Measurements from ENCODE around the gene RPS6KA2. TPM values are rescaled to one million over a fixed set of nuclear protein-coding genes. Genes with fewer than 3 reads are reported as not detected.

Gene RPS6KA2
- polyA plus RNA-seq, 5 donors, result 38.9 to 52.0 (median 42.5) TPM

GRCh38 chr6:166505133-166505905, 121.7 kb downstream of the RPS6KA2 start:
- DNase-seq, result no peak

GRCh38 chr6:166504100-166504499, 123.0 kb downstream of the RPS6KA2 start:
- DNase-seq, result no peak

DNA sequence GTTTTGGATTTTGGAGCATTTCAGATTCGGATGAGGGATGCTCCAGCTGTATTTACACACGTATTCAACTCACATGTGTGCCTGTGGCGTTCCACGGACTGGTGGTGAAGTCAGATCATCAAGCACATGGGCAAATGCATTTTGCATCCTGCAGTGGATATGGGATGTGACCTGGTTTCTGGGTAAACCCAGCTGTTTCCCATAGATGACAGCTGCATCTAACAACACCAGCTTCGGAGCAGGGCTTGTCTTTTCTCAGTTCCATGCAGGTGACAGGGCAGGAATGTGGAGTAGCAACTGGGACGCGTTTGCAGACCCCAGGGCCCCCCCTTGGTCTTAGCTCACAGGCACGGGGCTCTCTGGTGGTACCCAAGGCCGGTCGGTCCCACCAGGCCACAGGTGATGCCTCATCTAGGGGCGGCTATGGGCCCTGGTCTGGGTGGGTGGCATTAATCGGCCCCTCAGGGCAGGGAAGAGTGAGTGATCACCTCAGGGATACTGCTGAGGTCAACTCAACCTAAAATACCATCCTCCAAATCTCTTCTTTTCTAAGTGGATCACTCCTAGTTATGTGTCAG, 123.8 kb downstream of the RPS6KA2 start:
- no peak for DNase-seq

- DNase-seq, result no peak
Observed at GRCh38 chr6:166502453-166502852, 124.6 kb downstream of the RPS6KA2 start.

DNA sequence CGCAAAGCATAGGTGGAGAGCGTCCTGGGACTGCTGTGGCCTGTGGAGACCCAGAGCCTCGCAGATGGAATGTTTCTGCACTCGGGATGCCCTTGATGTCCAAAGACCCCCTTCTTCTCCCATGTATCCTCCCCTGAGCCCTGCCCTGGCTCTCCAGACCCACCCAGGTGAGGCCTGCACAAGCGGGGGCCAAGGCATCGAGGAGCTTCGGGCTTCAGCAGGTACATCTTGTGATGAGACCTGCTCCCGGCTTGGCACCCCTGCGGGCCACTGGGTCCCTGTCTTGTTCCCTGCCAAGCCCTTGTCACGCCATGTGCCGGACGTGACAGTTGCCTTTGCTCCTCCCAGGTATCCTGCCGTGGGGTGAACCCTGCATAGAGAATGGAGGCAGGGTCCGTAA, 125.8 kb downstream of the RPS6KA2 start:
- DNase-seq, result no peak

DNA sequence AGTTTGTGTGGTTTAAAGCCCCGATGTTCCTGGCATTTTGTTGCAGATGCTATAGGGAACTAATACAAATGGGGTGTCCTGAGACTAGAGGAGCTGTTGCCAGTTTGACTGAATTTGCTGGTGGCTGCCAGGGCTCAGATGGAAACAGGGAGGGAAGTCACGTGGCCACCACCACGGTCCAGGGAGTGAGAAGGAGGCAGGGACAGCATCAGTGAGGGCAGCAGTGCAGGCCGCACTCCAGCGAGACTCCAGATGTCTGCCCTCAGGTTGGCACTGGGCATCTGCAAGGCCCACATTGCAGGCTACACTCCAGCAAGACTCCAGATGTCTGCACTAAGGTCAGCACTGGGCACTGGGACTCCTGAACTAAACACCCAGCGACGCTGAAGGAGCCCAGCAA, 126.8 kb downstream of the RPS6KA2 start:
- no peak for DNase-seq

GRCh38 chr6:166499350-166500163, 127.5 kb downstream of the RPS6KA2 start:
- DNase-seq, result no peak

- DNase-seq, result no peak
Observed at GRCh38 chr6:166498661-166499349, 128.2 kb downstream of the RPS6KA2 start.

- DNase-seq, result no peak
Observed at GRCh38 chr6:166498228-166498627, 128.8 kb downstream of the RPS6KA2 start.

DNA sequence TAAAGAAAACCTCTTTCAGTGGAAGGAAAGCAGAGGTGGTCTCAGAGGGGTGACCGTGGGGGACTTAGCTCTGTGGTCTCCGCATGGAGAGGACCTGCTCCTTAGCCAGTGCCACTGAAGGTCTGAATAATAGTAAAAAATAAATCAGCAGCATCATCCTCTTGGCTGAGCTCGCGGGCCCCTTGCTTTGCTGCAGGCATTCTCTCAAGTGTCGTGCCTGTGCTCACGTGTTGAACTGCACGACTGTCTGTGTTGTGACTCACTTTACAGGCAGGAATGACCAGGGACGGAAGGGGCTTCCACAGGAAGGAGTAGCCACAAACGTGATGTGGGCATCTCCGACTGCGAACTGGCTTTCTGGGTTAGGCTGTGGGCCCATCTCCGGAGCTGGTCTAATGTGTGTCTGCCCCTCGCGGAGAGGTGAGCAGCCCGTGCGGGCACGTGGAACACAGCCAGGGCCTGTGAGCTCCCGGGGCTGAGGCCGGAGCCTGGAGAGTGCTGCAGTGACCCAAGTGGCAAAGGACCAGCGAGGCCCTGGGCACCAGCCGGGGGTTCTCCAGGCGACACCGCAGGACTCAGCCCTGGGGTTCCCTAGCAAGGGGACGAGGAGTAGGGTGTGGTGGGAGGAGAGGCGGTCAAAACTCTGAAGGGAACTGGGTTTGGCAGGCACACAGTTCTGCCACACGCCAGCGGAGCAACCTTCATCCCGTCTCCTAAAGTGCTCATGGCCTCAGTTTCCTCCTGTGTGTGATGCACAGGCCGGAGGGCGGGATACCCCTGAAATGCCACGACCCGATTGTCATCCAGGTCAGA, 129.8 kb downstream of the RPS6KA2 start:
- no peak for DNase-seq

DNA sequence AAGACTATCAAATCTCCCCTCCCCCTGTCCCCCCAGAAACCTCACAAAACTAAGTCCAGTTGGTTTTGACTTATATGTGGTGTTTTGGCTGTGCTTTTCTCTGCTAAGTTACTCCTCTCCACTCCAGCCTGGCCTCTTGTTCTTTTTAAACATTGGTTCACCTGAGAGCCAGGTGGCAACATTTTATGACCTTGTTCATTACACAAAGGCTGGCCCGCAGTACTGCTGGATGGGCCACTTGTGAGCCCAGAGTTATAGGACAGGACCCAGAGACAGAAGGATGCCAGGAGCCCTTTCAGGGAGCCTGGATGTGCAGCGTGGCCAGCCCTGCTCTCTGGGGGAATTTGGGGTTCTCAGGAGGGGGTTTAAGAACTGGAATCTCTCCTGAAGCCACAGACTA, 130.6 kb downstream of the RPS6KA2 start:
- DNase-seq, result no peak

DNA sequence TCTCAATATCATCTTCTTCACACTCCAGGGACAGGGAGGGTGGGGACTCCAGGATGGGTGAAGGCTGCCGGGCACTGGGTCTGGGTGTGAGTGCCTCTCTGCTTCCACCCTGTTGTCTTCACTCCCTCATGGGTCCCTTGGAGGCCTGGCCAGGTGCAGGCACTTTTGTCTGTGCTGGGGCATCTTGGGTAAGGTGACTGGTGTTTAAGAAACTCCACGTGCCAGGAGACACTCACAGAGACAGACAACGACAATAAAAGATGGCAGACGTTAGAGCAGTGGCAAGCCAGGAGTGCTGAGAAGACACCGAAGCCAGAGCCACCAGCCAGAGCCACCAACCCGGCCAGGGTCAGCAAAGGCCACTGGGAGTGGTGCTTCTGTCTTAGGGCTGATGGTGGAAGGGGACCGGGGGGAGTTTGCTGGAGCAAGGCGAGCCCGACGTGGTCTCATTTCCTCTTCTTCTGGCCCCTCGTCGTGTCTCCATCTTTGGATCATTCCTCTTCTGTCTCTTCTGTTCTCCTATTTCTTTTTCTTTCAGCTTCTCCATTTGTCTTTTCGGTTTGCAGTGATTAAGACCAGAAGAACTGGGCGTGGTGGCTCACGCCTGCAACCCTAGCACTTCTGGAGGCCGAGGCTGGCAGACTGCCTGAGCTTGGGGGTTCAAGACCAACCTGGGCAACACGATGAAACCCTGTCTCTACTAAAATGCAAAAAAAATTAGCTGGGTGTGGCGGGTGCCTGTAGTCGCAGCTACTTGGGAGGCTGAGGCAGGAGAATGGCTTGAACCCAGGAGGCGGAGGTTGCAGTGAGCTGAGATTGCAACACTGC, 131.3 kb downstream of the RPS6KA2 start:
- DNase-seq, result no peak

DNA sequence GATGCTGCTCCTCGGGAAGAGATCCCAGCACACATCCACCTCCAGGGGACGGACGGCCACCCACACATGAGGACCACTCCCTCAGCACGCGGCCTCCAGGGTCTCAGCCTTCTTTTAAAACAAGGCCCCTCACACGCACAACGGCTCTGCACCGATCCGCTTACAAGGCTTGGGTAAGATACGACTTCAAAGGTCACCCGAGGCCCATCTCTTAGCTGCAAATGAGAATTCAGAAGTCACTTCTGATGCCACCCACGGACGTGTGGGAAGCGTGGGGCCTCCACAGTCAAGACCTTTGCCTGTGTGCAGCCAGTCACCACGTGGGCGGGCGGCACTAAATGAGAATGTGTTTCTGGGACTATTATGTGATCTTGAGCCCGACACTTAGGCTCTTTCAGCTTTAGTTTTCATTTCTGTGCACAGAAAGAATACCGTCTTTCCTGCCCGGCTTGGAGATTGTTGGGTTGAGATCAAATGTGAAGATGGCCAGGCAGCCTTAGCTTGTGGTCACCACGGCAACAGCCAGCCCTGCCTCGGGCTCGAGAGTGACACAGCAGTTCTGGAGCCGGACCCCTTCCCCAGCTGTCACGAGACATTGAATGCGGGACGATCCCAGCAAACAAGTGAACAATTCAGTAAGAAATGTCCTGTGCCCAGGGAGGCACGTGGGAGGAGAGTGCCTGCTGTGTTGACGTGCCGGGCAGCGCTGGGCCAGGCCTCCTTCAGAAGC, 132.1 kb downstream of the RPS6KA2 start:
- no peak for DNase-seq

DNA sequence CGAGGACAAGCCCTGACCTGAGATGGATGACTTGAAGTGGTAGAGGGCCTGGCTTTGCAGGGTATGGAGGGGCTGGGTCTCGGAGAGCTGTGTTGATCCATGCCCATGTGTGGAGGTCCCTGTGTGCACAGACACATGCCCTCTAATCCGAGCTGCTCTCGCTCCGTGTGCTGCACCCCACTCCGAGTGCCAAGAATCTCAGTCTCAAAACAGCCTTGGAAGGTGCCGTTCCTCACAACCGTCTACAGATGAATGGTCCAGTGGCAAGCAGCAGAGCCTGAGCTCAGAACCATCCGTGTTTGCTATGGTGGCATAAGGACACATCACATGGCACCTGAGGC, 133.0 kb downstream of the RPS6KA2 start:
- DNase-seq, result no peak

DNA sequence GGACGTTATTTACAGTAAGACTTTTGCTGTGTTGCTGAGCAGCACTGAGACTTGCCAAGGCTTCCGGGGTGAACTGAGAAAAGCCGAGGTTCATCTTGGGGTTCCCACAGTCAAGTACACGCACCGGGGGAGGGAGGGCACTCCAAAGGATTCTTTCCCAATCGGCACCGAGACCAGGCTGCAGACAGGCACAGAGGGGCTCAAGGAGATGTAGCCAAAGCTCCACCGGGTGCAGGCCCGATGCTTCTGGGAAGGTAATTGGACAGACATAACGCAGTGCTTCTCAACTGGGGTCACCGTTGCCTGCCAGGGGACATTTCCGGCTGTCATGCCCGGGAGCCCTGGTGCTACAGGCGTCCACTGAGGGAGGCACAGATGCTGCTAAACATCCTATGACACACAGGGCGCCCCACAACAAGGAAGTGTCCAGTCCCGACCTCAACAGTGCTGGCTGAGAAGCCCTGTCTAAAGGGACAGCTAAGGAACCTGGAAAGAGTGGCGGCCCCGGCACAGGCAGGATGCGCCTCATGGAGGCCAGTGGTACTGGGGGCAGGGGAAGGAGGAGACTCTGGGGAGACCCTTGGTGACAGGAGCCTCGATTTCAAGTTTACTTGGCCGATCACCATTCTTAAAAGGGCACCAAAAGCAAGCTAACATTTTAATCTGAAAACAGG, 133.5 kb downstream of the RPS6KA2 start:
- no peak for DNase-seq

- no peak for DNase-seq
Observed at GRCh38 chr6:166492092-166492741, 134.8 kb downstream of the RPS6KA2 start.

- DNase-seq, result peak in 1 of 2 donors; percentile 13
Observed at GRCh38 chr6:166490671-166491500, 136.2 kb downstream of the RPS6KA2 start.
